Measurements from ENCODE around the gene FREM2.

DNA sequence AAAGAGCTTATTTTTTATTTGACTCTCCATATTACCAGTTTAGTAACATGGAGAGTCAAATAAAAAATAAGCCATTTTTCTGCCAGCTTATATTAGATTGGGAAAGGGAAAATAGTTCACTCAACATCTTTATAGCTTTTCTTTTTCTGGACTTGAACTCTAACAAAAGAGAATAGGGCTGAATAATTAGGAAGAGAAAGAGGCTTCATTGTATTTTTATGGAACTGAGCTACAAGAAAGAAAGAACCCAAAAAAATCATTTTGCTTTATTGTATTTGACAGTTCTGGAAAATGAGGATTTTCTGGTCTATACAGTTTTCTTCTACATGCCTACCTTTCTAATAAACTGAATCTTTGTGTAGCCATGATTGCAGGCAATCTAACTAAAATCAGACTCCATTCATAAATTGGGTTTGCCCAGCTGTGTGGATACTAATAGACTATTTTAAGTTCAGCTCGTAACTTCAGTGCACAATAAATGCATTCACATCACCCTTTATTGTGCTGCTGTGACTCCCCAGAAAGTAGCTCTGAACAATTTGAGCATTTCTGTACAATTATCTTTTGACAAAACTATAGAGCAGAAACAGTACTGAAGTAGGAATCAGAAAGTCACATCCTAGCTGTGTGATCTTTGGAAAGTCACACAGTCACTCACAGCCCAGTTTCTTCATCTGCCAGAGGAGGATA is 188.5 kb downstream of the FREM2 start:
- TF ChIP-seq, protein P1, sequence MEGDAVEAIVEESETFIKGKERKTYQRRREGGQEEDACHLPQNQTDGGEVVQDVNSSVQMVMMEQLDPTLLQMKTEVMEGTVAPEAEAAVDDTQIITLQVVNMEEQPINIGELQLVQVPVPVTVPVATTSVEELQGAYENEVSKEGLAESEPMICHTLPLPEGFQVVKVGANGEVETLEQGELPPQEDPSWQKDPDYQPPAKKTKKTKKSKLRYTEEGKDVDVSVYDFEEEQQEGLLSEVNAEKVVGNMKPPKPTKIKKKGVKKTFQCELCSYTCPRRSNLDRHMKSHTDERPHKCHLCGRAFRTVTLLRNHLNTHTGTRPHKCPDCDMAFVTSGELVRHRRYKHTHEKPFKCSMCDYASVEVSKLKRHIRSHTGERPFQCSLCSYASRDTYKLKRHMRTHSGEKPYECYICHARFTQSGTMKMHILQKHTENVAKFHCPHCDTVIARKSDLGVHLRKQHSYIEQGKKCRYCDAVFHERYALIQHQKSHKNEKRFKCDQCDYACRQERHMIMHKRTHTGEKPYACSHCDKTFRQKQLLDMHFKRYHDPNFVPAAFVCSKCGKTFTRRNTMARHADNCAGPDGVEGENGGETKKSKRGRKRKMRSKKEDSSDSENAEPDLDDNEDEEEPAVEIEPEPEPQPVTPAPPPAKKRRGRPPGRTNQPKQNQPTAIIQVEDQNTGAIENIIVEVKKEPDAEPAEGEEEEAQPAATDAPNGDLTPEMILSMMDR (IDR thresholded peaks at IDR 0.05) = no peak
- no peak for TF ChIP-seq POLR2A (IDR thresholded peaks at IDR 0.05)
